SJSA1 (cell line): ENCODE results near the gene PTPRD. TPM values are rescaled to one million over a fixed set of nuclear protein-coding genes. Genes with fewer than 3 reads are reported as not detected.

ENCODE experiments used
- DNase-seq, 2 experiments: peaks; one replicate each; pipeline ENCODE4 v3.0.0-alpha.2; 2015 to 2020; ENCODE audit warnings: low spot score in 2 of 2, low read depth in 1 of 2
- H3K27ac ChIP-seq: fragments of 250-450 bp; sonication (Bioruptor Pico); 2 replicates; pipeline ENCODE4 v1.5.1; 2020; ENCODE audit warnings: mild to moderate bottlenecking, moderate library complexity
- H3K27me3 ChIP-seq: fragments of 250-450 bp; sonication (Bioruptor Pico); replicated peaks from 2 replicates; pipeline ENCODE4 v1.5.1; 2020; ENCODE audit warnings: mild to moderate bottlenecking, moderate library complexity
- H3K36me3 ChIP-seq: fragments of 250-450 bp; sonication (Bioruptor Pico); 2 replicates; pipeline ENCODE4 v1.5.1; 2020; ENCODE audit warnings: mild to moderate bottlenecking
- H3K4me1 ChIP-seq: fragments of 250-450 bp; sonication (Bioruptor Pico); replicated peaks from 2 replicates; pipeline ENCODE4 v1.6.1; 2021; ENCODE audit warnings: mild to moderate bottlenecking
- H3K4me3 ChIP-seq: fragments of 250-450 bp; sonication (Bioruptor Pico); 2 replicates; pipeline ENCODE4 v1.5.1; 2020; ENCODE audit warnings: mild to moderate bottlenecking
- H3K9me3 ChIP-seq: fragments of 250-450 bp; sonication (Bioruptor Pico); replicated peaks from 2 replicates; pipeline ENCODE4 v1.5.1; 2020; ENCODE audit warnings: mild to moderate bottlenecking
- total RNA-seq: library from RNA; depleted of rRNA; stranded (reverse); fragments of >200 nt; shearing (Covaris generic); gene quantifications from 2 replicates; pipeline ENCODE4 v1.2.3, GENCODE V29; 2014

Gene PTPRD
- total RNA-seq, 1 experiment from 2014 or later = not detected

DNA sequence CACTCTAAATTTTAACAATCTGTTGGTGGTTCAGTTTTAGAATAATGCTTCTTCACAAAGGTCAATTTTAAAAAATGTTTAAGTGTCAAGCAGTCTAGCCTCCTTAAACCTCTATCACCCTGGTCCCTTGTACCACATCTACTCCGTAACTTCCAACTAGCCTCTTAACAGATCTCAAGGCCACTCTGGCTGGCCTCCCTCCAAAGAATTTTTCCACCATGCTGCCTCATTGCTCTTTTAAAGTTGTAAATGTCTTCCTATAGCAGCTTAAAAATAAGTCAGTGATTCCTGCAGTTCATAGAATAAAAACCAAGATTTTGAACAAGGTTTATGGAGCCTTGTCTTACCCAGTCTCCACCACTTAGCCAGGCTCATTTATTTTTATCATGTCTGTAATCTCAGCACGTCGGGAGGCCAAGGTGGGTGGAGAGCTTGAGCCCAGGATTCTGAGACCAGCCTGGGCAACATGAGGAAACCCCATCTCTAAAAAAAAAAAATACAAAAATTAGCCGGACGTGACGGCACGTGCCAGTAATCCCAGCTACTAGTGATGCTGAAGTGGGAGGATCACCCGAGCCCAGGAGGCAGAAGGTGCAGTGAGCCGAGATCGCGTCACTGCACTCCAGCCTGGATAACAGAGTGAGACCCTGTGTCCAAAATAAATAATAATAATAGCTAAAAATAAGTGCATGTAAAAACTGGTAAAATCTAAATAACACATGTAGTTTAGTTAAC is 1888.4 kb downstream of the PTPRD start:
- Histone ChIP-seq H3K4me1 (no peaks in the 10 kb centered on the region), H3K27ac (no peak overlapping the region), H3K4me3 (no peak overlapping the region), H3K36me3 (no peaks in the 10 kb centered on the region), H3K9me3 (no peaks in the 10 kb centered on the region), H3K27me3 (no peaks in the 10 kb centered on the region)
- DNase-seq = no peak

DNA sequence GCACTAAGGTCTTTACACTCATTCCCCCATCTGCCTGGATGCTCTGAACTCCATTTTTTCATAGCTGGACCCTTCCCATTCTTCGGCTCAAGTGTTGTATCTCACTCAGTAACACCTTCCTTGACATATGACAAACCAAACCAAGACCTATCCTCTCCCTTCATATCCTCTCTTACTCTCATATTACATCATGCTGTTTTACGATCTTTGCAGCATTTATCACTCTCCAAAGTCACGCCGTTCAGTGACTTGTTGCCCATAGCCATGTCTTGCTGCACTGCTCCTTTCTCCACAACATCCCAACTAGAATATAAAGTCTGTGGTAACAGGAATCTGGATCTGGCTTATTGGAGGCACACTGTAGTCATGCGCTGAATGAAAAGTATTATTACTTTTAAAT is 1889.6 kb downstream of the PTPRD start:
- Histone ChIP-seq H3K27ac (no peak overlapping the region), H3K4me1 (no peaks in the 10 kb centered on the region), H3K9me3 (no peaks in the 10 kb centered on the region), H3K27me3 (no peaks in the 10 kb centered on the region), H3K36me3 (no peaks in the 10 kb centered on the region), H3K4me3 (no peak overlapping the region)
- DNase-seq = no peak

DNA sequence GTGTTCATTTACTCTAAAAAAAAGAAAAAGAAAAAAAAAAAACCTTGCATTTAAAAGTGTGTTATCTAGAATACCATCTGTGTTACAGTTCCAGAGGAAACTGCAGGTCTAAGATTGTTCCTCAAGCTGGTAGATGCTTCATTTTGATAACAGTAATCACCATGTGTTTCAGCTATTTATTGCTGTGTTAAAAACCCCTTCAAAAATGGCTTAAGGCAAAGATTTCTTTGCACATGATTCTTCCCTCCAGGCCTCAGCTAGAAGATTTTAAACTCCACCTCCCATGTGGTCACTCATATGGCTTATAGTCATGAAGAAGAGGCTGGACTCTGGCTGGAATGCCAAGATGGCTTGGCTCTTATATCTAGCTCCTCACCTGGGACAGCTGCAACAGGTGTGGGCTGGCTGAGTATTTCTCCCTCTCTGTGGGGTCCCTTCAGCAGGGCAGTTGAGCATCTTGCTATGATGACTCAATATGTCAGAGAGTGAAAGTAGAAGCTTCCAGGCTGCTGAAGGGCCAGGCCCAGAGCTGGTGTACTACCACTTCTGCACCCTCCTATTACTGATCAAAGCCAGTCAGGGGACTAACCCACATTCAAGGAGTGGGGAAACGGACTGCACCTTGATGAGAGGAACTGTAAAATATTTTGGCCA is 1892.8 kb downstream of the PTPRD start:
- H3K4me1 ChIP-seq = no peaks in the 10 kb centered on the region
- no peak for DNase-seq

DNA sequence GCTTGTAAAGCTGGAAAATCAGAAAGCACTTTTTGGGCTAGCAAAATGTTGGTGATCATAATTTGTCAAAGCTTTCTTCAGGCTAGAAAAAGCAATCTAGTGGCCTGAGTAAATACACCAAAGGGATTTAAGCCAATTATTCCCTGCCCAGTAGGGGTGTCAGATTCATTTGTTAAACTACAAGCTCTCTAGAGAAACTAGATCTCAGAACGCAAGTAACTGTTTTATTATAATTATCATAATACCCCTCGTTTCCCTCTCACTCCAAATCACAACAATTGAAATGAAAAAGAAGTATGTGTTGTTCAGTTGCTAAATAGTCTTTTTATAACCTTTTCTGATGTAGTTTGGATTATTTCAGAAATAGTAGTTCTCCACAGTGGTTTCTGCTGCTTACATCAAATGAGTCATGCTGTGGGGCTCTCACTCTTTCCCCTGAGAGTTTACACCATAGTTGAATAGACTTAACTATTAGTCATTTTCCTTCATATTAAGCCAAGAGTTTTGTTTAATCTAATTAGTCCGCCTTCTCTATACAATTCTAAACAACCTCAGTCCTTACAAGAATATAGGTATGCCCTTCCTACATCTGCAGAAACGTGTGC is 1894.6 kb downstream of the PTPRD start:
- Histone ChIP-seq H3K36me3 (no peaks in the 10 kb centered on the region), H3K9me3 (no peaks in the 10 kb centered on the region)

More for the DNA sequence above, 1892.8 kb downstream of the PTPRD start:
- Histone ChIP-seq H3K27ac (no peak overlapping the region), H3K27me3 (no peaks in the 10 kb centered on the region), H3K4me3 (no peak overlapping the region), H3K9me3 (no peaks in the 10 kb centered on the region), H3K36me3 (no peaks in the 10 kb centered on the region)

DNA sequence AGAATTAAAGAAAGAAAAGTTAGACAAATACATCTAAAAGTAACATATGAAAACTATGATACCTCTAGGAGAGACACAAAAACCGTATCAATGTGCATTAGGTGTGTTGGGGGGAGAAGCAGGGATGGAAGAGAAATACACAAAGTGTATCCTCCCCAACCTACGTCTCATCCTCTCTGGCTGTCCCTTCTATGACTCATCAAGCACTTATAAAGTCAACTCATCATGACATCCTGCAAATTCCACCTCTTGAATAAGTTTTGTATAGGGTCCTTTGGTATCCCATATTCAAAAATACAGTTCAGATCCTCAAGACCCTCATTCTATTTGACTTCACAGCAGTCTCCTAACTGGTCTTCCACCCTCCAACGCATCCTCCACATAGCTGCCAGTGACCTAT is 1895.7 kb downstream of the PTPRD start:
- H3K9me3 ChIP-seq = no peaks in the 10 kb centered on the region
- DNase-seq = no peak
- no peaks in the 10 kb centered on the region for H3K36me3 ChIP-seq
- no peak overlapping the region for H3K27ac ChIP-seq
- no peak overlapping the region for H3K4me3 ChIP-seq
- H3K27me3 ChIP-seq = no peaks in the 10 kb centered on the region
- H3K4me1 ChIP-seq = no peaks in the 10 kb centered on the region

More for the DNA sequence above, 1894.6 kb downstream of the PTPRD start:
- H3K4me1 ChIP-seq = no peaks in the 10 kb centered on the region
- H3K27ac ChIP-seq = no peak overlapping the region
- H3K4me3 ChIP-seq = no peak overlapping the region
- H3K27me3 ChIP-seq = no peaks in the 10 kb centered on the region
- no peak for DNase-seq

DNA sequence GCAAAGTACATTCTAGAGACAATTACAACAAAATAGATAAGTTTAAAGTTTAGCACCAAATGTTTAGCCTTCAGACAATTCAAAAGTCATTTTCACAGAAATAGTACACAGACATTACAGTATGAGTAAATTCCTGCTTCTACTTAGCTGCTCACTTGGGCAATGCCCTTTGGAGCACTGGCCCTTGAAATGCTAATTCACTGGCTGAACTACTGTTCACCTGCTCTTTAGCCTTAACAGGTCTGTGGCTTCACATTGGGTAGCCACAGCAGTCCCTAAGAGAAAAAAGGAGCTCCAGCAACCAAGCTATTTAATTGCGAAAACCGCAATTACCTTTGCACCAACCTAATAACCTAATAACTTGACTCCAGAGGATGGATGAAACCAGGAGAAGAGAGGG is 1897.0 kb downstream of the PTPRD start:
- Histone ChIP-seq H3K9me3 (no peaks in the 10 kb centered on the region), H3K36me3 (no peaks in the 10 kb centered on the region), H3K27ac (no peak overlapping the region), H3K27me3 (no peaks in the 10 kb centered on the region), H3K4me3 (no peak overlapping the region), H3K4me1 (no peaks in the 10 kb centered on the region)
- DNase-seq = no peak

DNA sequence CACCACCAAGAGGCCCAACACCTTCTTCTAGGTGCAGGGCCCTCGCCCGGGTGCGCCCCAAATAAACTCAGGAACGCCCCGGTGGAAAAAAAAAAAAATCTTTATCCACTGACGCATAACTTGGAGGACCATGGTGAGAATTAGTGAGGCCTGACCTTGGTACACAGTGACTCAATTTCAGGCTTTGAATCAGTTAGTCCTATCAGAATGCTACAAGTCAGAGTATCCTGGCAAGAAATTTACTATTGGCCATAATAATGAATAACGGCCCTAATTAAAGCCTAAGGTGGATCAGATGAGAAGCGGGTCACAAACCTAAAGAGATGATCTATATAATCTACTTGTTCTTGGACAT is 1899.0 kb downstream of the PTPRD start:
- Histone ChIP-seq H3K36me3 (no peaks in the 10 kb centered on the region), H3K4me3 (no peak overlapping the region), H3K27ac (no peak overlapping the region), H3K9me3 (no peaks in the 10 kb centered on the region), H3K27me3 (no peaks in the 10 kb centered on the region), H3K4me1 (no peaks in the 10 kb centered on the region)
- DNase-seq = no peak

DNA sequence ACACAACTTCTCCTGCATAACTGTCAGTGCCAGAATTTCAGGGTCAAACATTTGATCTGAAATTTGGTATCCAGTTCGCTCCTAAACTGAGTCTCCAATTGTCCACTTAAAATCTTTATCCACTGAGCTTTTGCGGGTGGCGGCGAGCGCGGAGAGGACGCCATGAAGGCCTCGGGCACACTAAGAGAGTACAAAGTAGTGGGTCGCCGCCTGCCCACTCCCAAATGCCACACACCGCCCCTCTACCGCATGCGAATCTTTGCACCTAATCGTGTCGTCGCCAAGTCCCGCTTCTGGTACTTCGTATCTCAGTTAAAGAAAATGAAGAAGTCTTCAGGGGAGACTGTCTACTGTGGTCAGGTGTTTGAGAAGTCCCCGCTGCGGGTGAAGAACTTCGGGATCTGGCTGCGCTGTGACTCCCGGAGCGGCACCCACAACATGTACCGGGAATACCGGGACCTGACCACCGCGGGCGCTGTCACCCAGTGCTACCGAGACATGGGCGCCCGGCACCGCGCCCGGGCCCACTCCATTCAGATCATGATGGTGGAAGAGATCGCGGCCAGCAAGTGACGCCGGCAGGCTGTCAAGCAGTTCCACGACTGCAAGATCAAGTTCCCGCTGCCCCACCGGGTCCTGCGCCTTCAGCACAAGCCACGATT is 1899.5 kb downstream of the PTPRD start:
- Histone ChIP-seq H3K27ac (no peak overlapping the region), H3K36me3 (no peaks in the 10 kb centered on the region), H3K4me3 (no peak overlapping the region), H3K9me3 (no peaks in the 10 kb centered on the region), H3K27me3 (no peaks in the 10 kb centered on the region), H3K4me1 (no peaks in the 10 kb centered on the region)
- DNase-seq = no peak

DNA sequence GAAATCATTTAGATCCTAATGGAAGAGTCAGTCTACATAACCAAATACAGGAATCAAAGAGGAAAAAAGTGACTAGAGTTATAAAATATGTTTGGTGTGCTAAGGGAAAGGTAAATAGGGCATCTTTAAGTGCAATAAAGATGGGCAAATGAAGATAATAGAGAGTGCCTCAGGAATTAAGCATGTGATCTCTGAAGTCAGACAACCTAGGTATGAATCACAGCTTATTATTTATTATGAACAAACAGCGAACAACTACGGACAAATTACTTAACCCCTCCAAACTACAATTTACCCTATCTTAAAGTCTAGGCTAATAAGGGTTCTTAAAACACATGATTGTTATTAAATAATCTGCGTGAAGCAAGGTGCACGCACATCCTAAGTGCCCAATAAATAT is 1903.1 kb downstream of the PTPRD start:
- H3K27ac ChIP-seq = no peak overlapping the region
- no peaks in the 10 kb centered on the region for H3K36me3 ChIP-seq
- no peaks in the 10 kb centered on the region for H3K27me3 ChIP-seq
- H3K4me3 ChIP-seq = no peak overlapping the region
- no peaks in the 10 kb centered on the region for H3K9me3 ChIP-seq
- no peak for DNase-seq
- H3K4me1 ChIP-seq = no peaks in the 10 kb centered on the region

DNA sequence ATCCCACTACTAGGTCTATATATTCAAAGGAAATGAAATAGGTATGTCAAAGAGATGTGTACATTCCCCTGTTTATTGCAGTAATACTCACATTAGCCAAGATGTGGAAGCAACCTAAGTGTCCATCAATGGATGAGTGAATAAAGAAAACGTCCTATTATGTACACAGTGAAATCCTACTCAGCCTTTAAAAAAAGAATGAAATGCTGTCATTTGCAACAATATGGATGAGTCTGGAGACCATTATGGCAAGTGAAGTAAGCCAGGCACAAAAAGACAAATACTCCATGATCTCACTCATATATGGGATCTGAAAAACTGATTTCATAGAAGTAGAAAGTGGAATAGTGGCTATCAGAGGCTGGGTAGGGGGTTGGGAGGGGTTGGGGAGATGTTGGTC is 1904.1 kb downstream of the PTPRD start:
- DNase-seq = no peak
- Histone ChIP-seq H3K4me3 (no peak overlapping the region), H3K4me1 (no peaks in the 10 kb centered on the region), H3K27ac (no peak overlapping the region), H3K36me3 (no peaks in the 10 kb centered on the region), H3K27me3 (no peaks in the 10 kb centered on the region), H3K9me3 (no peaks in the 10 kb centered on the region)

DNA sequence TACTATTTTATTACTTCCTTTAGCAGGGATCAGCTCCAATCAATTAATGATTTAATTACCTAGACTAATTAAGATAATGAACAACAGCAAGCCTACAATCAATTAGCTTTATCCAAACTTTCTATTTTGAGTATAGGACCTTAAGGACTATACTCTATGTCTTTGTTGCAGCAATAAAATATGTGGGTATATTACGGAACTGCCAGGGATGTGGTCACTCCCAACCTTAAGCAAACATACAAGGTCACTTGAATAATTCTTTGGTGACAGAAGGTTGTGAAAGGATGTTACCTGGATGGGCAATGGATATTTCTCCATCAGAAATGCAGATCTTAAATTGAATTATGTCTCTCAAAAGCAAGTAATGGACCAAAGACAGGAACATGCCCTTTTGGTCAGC is 1905.8 kb downstream of the PTPRD start:
- no peak overlapping the region for H3K4me3 ChIP-seq
- H3K4me1 ChIP-seq = no peaks in the 10 kb centered on the region
- DNase-seq = no peak
- no peaks in the 10 kb centered on the region for H3K27me3 ChIP-seq
- no peaks in the 10 kb centered on the region for H3K36me3 ChIP-seq
- no peaks in the 10 kb centered on the region for H3K9me3 ChIP-seq
- H3K27ac ChIP-seq = no peak overlapping the region

DNA sequence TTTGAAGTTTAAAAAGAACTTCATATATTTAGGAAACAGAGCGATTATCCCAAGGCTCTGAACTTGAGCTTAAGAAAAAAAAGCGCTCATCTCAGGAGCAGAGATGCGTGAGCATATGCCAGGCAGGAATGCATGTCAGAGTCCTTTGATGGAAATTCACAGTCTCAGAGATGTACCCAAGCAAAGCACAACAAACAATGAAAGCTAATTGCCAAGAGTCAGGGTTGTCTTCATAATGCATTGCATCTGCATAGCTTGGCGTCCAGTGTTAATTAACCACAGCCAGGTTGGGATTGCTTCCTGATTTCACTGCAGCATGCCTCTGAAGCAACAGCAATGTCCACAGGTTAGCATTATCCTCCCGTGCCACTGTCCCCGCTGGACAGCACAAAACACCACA is 1906.3 kb downstream of the PTPRD start:
- H3K36me3 ChIP-seq = no peaks in the 10 kb centered on the region
- no peak overlapping the region for H3K4me3 ChIP-seq
- H3K27ac ChIP-seq = no peak overlapping the region
- no peaks in the 10 kb centered on the region for H3K9me3 ChIP-seq
- no peaks in the 10 kb centered on the region for H3K4me1 ChIP-seq
- H3K27me3 ChIP-seq = no peaks in the 10 kb centered on the region
- DNase-seq = no peak

DNA sequence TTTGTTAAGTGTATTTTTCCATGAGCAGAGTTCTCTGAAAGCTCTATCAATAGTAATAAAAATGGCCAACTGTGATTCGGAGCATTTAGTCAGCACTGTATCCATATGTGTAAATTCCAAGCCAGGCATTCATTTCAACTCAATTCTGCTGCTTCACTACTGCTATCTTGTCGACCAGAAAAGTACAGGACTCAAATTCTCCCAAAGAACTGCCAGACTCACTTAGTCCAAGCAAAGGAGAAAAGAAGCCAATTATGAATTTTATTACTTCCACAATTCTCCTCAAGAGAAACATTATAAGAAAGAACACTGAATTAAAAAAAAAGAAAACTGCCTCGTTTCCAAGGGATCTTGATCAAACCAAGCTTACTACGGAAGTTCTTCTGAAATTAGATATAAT is 1906.9 kb downstream of the PTPRD start:
- H3K4me3 ChIP-seq = no peak overlapping the region
- no peak for DNase-seq
- no peaks in the 10 kb centered on the region for H3K27me3 ChIP-seq
- no peaks in the 10 kb centered on the region for H3K4me1 ChIP-seq
- H3K27ac ChIP-seq = no peak overlapping the region
- H3K9me3 ChIP-seq = no peaks in the 10 kb centered on the region
- no peaks in the 10 kb centered on the region for H3K36me3 ChIP-seq

DNA sequence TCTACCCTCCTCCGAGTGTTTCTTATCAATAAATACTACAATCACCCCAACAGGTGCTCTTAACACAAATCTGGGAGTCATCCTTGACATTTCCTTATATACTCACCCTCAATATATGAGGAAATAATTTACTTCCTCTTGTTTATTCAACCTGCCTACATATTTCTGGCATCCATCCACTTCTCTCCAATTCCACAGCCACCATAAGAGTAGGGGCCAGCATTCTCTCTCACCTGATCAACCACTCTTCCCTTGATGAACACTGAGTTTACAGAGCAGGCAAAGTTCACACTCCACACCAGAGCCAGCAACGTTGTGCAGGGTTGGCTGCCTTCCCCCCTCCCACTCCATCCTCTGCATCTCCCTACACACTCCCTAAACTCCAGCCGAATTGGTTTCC is 1908.9 kb downstream of the PTPRD start:
- H3K27me3 ChIP-seq = no peaks in the 10 kb centered on the region
- no peaks in the 10 kb centered on the region for H3K9me3 ChIP-seq
- DNase-seq = no peak
- no peaks in the 10 kb centered on the region for H3K36me3 ChIP-seq
- H3K27ac ChIP-seq = no peak overlapping the region
- H3K4me1 ChIP-seq = no peaks in the 10 kb centered on the region
- H3K4me3 ChIP-seq = no peak overlapping the region
